ENCODE results near the gene DGKG. TPM values are rescaled to one million over a fixed set of nuclear protein-coding genes. Genes with fewer than 3 reads are reported as not detected.
A peak's percentile ranks its signal among the peaks of the same experiment; 100 is the strongest.

The DGKG gene
- total RNA-seq, result 3.9 and 4.2 TPM in 2 replicates

- DNase-seq (peak; percentile 64), ATAC-seq (ENCODE audit: low read depth) (peak; percentile 90)
- Mint-ChIP-seq H3K4me1 (peaks cover 28% of the 10 kb centered on the region), H3K27ac (peak within 1 kb of the TSS; percentile 38), H3K9me3 (no peaks in the 10 kb centered on the region), H3K36me3 (ENCODE audit: low read depth) (no peaks in the 10 kb centered on the region), H3K4me3 (peak within 1 kb of the TSS; percentile 83), H3K27me3 (peaks cover 7% of the 10 kb centered on the region)
- intact Hi-C loops (cut with micrococcal nuclease), result loop anchor here (1.0 to 5.0 kb wide), 4 partner anchors 35 to 172 kb away; no protein-coding TSS in a partner anchor
- ChIA-PET POLR2A (interaction anchor here (0.8 to 2.2 kb wide), 6 partner anchors 29 to 421 kb away, joined by 3 to 12 read pairs (median 4); partner anchors contain the start of genes DNAJB11 and EIF4A2), CTCF (interaction anchor here (0.9 to 1.1 kb wide), 3 partner anchors 103 to 177 kb away, joined by 3 to 5 read pairs (median 4); no protein-coding TSS in a partner anchor)
- TF ChIP-seq, protein P1, sequence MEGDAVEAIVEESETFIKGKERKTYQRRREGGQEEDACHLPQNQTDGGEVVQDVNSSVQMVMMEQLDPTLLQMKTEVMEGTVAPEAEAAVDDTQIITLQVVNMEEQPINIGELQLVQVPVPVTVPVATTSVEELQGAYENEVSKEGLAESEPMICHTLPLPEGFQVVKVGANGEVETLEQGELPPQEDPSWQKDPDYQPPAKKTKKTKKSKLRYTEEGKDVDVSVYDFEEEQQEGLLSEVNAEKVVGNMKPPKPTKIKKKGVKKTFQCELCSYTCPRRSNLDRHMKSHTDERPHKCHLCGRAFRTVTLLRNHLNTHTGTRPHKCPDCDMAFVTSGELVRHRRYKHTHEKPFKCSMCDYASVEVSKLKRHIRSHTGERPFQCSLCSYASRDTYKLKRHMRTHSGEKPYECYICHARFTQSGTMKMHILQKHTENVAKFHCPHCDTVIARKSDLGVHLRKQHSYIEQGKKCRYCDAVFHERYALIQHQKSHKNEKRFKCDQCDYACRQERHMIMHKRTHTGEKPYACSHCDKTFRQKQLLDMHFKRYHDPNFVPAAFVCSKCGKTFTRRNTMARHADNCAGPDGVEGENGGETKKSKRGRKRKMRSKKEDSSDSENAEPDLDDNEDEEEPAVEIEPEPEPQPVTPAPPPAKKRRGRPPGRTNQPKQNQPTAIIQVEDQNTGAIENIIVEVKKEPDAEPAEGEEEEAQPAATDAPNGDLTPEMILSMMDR (IDR thresholded peaks at IDR 0.05), result no peak
Observed at GRCh38 chr3:186361762-186362536, at the start of gene DGKG. TSS of gene DGKG (minus strand) at chr3:186362234. CDS start at chr3:186320459, 41,775 bp downstream.

GRCh38 chr3:186411089-186411488 is 49.1 kb upstream of the DGKG start:
- ChIA-PET CTCF (no interaction called here), POLR2A (no interaction called here)
- Mint-ChIP-seq H3K27ac (no peak overlapping the region), H3K27me3 (peaks cover 2% of the 10 kb centered on the region), H3K36me3 (ENCODE audit: low read depth) (no peaks in the 10 kb centered on the region), H3K4me3 (no peak overlapping the region), H3K9me3 (no peaks in the 10 kb centered on the region), H3K4me1 (peaks cover 22% of the 10 kb centered on the region)
- no peak for ATAC-seq (ENCODE audit: low read depth)
- TF ChIP-seq, protein P1 (IDR thresholded peaks at IDR 0.05), result no peak
- DNase-seq, result no peak
- intact Hi-C loops (cut with micrococcal nuclease), result loop anchor here (5.0 kb wide), 1 partner anchor 101 kb away; no protein-coding TSS in a partner anchor

- ATAC-seq (ENCODE audit: low read depth), result no peak
- Mint-ChIP-seq H3K27ac (no peak overlapping the region), H3K27me3 (peaks cover 2% of the 10 kb centered on the region), H3K4me1 (no peaks in the 10 kb centered on the region), H3K36me3 (ENCODE audit: low read depth) (no peaks in the 10 kb centered on the region), H3K4me3 (no peak overlapping the region), H3K9me3 (peaks cover under 1% of the 10 kb centered on the region)
- DNase-seq, result no peak
- ChIA-PET POLR2A (no interaction called here), CTCF (no interaction called here)
- TF ChIP-seq, protein P1 (IDR thresholded peaks at IDR 0.05), result no peak
- intact Hi-C loops (cut with micrococcal nuclease), result no loop called here
Observed at GRCh38 chr3:186406669-186407635, 44.9 kb upstream of the DGKG start.

- no peak overlapping the region for H3K4me3 Mint-ChIP-seq
- ChIA-PET POLR2A (no interaction called here), CTCF (no interaction called here)
- no peak for DNase-seq
- no peaks in the 10 kb centered on the region for H3K4me1 Mint-ChIP-seq
- TF ChIP-seq, protein P1 (IDR thresholded peaks at IDR 0.05), result no peak
- intact Hi-C loops (cut with micrococcal nuclease), result no loop called here
- no peaks in the 10 kb centered on the region for H3K36me3 Mint-ChIP-seq (ENCODE audit: low read depth)
- no peak for ATAC-seq (ENCODE audit: low read depth)
- H3K27me3 Mint-ChIP-seq, result no peaks in the 10 kb centered on the region
- H3K27ac Mint-ChIP-seq, result no peak overlapping the region
- H3K9me3 Mint-ChIP-seq, result peaks cover 4% of the 10 kb centered on the region
Observed at GRCh38 chr3:186401556-186401955, 39.5 kb upstream of the DGKG start.

All from activated B cell treated with CpG ODN at 0.5 μM for 24 hours (primary cell).